HG03457 (cell line): ENCODE results near the gene TOX4.
"Not testable (repeated sequence)": the region's sequence is repeated elsewhere in the genome, so short reads cannot be mapped to it uniquely, and the experiment has no call there.

Source experiments
- ATAC-seq: cut with Tn5 transposase; IDR thresholded peaks from one replicate; pipeline ENCODE4 v1.9.1; 2021; ENCODE audit warnings: moderate number of reproducible peaks; ENCODE audit not compliant: unreplicated experiment

TOX4 gene

DNA sequence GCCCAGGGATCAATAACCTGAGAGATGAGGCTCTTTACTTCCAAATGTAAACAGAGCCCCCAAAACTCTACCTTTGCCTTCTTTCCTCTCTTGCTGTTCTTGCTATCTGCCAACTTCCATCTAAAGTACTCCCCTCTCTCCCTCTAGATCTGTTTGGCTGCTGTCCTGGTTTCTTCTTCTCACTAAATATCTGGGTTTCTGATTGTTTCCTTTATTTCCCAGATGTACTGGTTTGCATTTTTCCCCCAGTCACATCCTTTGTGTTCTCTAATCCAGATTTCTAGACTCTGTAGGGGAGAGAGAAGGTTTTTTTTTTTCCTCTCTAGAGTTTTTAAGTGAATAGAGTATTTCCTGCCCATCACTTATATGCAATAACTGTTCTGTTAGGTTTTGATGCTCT, 56.3 kb downstream of the TOX4 start:
- ATAC-seq = no peak

DNA sequence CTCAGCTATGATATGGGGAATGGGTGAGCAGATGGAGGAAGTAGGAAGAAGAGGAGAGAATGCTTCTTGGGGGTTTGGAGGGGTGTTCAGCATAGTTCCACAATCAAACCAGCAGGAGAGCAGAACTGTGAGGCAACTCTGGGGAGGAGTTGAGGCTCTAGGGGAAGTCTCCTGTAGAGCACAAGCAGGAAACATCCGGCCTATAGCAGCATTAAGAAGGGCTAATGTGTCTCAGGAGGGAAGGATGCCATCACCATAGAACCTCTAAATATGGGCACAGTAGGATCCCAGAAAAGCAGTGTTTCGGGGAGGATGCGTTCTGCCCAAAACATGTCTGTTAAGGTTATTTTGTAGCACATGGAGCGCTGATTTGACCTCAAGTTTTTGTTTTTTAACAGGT, 57.6 kb downstream of the TOX4 start:
- ATAC-seq = no peak

DNA sequence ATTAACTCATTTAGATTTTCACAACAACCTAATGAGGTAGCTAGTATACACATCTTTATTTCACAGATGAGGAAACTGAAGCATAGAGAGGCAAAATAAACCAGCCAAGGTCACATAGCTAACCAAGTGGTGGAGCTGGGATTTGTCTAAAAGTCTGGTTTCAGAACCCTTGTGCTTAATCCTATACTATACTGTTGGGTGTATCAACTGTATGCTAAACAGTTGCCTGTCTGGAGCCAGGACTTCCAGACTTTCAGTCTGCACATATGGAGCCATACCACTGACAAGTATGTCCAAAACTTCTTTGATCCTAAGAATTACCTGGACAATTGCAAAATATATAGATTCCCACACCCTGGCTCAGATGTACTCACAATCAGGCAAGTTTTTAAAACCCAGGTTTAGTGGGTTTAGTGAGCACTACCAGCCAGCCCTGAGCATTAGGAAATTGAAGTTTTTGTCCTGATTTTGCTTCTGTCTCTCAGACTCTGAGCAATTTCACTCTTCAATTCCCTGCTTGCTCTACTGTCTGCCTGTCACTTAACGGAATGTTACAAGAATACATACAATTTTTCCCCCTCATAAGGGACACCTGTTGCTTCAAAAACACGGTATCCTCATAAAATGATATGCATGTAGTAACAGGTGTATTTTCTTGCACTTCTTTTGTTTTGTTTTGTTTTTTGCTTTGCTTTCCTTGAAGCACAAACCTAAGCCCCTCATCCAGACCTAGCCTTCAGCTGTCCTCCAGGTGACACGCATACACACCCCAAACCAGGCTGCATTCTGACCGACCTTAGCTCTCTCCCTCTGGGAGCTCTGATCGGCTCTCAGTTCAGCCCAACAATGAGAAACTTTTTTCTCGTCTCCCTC, 58.8 kb downstream of the TOX4 start:
- ATAC-seq = no peak

DNA sequence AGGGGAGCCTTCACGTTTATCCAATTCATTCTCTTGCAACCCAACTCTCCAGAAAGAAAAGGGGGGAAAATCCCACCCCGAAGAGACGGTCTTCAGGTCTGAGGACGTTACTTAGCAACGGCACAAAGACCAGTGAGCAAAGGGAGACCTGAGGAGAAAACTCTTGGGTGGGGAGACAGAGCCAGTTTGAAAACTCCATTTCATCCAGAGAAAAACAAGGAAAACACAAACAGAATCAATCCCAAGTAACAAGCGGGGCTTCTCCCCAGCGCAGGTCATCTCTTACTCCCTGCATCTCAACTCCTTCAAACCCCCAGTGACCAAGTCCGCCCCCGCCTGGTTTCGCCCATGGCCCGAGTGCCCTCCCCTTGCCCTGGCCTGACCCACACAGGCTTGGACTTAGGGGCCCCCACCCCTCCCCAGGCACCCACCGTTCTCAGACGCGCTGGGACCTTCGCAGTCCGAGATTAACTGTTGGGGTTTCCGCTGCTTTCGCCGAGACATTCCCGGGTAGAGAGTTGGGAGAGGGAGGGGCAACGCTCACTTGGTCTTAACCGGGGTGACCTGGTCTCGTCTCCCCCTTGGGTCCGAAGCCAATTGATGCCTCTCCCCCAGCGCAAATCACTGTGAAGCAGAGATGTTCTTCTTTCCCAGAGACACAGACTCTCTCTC, 59.6 kb downstream of the TOX4 start:
- ATAC-seq = no peak

DNA sequence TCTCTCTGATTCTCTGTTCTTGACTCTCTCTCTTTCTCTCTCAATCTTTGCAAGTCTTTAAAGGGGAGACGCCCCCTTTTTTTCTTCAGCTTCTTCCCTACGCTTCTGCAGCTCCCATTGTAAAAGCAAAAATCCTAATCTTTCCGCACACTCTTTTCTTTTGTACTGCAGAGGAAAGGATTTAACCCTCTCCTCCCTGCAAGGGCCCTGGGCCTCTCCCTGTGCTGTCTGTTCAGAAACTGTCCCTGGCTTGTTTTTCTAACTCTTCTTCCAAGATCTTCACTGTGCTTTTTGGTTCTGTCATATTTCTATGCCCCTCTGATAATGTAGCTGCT, 60.1 kb downstream of the TOX4 start:
- ATAC-seq = no peak

DNA sequence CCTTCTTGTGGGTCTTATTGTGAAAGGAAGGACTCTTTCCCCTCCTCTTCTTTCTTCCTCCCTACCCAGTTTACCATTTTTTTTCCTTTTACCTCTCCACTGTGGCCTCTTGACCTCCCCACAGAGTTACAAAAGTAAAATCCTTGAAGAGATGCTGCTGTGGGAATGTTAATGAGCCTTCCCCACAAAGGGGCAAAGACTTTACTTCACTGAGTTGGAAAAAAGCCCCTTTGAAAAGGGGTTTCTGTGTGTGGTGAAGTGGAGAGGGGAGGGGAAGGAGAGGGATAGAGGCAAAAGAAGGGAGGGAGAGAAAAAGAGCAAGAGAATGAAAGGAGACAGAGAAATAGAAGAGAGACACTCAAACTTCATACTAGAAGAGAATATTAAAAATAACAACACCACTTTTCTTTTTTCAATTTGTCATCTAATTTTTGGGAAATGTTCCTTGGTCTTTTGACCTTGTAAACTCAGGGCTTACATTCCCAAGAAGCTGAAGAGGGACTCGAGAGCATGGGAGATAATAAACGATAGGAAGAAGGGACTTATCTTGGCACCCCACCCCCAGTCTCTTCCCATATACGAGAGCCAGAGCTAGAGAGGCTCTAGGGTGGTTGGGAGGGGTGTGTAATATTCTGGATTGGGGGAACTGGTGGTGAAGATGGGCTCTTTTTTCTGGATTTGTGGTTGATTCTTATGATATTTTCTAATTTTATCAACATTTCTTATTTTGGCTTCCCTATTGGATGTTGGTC, 62.4 kb downstream of the TOX4 start:
- no peak for ATAC-seq

DNA sequence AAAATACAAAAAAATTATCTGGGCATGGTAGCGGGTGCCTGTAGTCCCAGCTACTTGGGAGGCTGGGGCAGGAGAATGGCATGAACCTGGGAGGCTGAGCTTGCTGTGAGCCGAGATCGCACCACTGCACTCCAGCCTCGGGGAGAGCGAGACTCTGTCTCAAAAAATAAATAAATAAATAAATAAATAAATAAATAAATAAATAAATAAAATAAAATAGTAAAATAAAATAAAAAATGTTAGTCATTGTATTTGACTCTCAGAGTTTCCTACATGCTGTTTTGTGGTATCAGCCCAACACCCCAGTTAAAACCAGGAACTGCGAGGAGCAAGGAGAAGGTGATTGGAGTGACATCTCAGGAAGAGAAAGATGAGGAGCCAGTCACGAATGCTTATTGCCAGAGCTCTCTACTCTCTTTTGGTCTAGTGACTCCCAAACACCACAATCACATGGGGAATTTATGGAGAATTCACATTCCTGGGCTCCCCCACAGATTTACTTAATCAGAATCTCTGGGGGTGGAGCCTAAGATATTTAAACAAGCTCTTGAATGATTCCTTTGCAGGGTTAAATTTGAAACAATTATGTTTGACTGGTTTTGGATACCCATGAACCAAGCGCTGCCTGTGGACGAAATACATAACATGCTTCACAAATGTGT, 64.5 kb downstream of the TOX4 start:
- ATAC-seq = no peak

DNA sequence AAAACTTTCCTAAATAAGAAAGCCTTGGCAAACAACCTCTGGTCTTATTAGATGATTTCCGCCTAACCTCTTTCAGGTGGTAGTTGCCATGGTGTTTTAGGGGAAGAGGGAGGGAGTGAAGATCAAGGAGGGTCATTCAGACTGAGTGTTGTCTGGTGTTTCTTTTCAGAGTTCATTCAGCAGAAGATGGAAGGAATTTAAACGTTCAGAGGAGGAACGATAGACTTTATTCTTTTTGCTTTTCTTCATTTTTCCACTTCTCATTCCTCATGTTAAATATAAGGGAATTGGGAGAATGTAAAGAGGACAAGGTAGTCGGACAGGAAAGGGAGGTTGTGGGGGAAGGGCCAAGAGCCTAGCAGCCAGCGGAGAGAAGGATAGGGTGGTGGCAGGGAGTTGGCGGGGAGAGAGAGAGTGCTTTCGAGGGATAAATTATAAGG, 66.5 kb downstream of the TOX4 start:
- no peak for ATAC-seq

DNA sequence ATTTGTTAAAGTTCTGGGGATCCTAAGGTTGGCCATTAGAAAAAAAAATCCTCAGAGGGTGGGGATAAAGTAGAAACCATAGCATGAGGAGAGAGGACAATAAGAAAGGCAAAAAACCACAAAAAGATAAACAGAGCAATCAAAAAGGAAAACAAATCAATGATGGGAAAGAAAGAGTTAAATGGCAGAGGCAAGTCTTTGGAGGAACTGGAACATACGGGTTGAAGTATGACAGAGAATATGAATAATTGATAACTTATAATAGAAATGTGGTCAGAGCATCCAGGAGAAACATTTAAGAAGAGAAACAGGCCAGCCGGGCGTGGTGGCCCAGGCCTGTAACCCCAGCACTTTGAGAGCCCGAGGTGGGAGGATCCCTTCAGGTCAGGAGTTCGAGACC, 67.0 kb downstream of the TOX4 start:
- ATAC-seq = no peak

DNA sequence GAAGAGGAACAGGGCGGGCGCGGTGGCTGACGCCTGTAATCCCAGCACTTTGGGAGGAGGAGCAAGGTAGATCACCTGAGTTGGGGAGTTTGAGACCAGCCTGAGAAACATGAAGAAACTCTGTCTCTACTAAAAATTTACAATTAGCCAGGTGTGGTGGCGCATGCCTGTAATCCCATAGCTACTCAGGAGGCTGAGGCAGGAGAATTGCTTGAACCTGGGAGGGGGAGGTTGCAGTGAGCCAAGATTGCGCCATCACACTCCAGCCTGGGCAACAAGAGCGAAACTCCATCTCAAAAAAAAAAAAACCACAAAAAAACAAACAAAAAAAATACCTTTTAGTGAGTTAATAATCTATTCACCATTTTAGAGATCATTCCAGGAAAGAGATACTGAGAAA, 67.6 kb downstream of the TOX4 start:
- ATAC-seq = not testable (repeated sequence)
